HFF-Myc (cell line): ENCODE data around the gene ANKS1B.
A peak's percentile ranks its signal among the peaks of the same experiment; 100 is the strongest.
"Not testable (repeated sequence)": the region's sequence is repeated elsewhere in the genome, so short reads cannot be mapped to it uniquely, and the experiment has no call there.

ENCODE experiments used
- DNase-seq: peaks from one replicate; pipeline ENCODE4 v3.0.0-alpha.2; 2011; ENCODE audit warnings: low read depth; ENCODE audit errors: extremely low read depth
- H3K4me3 ChIP-seq: replicated peaks from 2 replicates; pipeline ENCODE4 v1.5.1; 2011; ENCODE audit warnings: low read depth, mild to moderate bottlenecking, control low read depth, low read length
- TF ChIP-seq, protein P1 (sequence below): IDR thresholded peaks from 2 replicates; pipeline ENCODE4 v1.5.1; 2012; ENCODE audit warnings: mild to moderate bottlenecking, low read depth, low read length, control low read depth; ENCODE audit errors: missing control alignments

Gene ANKS1B

DNA sequence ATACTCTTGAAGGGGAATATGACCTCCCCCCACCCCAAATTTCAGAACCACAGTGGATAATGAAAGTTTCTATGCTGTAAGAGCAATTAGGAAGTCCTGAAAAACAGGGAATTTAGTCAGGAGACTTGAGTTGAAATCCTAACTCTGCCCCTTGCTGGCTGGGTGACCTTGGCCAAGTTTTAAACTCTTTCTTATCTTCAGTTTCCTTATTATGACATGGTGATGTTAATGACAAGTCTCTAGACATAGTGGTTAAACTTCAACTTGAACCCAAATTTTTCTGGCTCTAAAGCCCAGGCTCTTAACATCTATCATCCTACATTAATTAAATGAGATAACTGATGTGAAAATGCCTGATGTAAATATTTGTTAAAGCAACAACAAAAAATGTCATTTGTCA is 1013.8 kb downstream of the ANKS1B start:
- TF ChIP-seq, protein P1, sequence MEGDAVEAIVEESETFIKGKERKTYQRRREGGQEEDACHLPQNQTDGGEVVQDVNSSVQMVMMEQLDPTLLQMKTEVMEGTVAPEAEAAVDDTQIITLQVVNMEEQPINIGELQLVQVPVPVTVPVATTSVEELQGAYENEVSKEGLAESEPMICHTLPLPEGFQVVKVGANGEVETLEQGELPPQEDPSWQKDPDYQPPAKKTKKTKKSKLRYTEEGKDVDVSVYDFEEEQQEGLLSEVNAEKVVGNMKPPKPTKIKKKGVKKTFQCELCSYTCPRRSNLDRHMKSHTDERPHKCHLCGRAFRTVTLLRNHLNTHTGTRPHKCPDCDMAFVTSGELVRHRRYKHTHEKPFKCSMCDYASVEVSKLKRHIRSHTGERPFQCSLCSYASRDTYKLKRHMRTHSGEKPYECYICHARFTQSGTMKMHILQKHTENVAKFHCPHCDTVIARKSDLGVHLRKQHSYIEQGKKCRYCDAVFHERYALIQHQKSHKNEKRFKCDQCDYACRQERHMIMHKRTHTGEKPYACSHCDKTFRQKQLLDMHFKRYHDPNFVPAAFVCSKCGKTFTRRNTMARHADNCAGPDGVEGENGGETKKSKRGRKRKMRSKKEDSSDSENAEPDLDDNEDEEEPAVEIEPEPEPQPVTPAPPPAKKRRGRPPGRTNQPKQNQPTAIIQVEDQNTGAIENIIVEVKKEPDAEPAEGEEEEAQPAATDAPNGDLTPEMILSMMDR: no peak
- no peak overlapping the region for H3K4me3 ChIP-seq
- DNase-seq: no peak

DNA sequence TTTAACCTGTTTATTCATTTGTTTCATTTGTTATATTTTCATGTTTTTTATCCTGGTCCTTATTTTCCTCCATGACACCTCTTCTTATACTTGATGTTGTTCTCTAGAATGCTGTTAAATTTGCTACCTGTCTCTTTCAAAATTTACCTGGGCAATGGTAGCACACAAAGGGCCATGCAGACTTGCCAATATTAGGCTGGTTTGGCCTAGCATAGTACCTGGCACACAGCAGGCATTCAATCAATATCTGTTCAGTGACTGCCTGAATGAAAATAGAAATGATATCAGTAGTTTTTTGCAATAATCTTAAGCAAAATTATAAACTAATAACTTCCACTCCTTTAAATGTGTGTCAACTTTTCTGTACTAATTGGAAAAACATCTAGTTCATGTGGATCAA is 1014.5 kb downstream of the ANKS1B start:
- TF ChIP-seq, protein P1: no peak
- DNase-seq: no peak
- no peak overlapping the region for H3K4me3 ChIP-seq

DNA sequence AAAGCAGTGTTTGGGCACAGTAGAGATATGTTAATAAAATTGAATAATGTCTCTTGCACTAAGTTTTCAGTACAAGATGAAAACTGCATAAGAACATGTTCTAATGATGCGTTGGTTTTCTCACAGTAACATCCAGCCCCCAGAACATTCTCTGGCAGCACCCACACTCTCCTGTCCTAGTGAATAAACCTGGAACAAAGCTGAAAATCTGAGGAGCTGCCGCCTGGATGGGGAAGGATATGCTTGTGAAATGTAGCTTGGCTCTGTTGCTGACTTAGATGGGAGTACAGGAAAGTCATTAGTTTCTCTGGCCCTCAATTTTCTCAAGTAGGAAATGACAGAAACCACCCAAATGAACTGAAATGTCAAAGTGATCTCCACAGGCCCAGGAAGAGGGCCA is 1015.8 kb downstream of the ANKS1B start:
- no peak for DNase-seq
- no peak overlapping the region for H3K4me3 ChIP-seq
- TF ChIP-seq, protein P1: no peak

DNA sequence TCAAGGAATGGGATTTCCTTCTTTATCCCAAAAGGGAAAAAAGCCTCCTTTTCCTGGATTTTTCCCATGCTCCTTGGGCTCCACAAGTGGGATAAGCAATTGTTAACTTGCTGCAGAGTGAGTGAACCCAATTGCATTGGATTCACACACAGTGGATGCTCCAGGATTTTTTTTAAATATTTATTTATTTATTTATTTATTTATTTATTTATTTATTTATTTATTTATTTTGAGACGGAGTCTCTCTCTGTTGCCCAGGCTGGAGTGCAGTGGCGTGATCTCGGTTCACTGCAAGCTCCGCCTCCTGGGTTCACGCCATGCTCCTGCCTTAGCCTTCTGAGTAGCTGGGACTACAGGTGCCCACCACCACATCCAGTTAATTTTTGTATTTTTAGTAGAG is 1027.6 kb downstream of the ANKS1B start:
- H3K4me3 ChIP-seq, DNase-seq: not testable (repeated sequence)

DNA sequence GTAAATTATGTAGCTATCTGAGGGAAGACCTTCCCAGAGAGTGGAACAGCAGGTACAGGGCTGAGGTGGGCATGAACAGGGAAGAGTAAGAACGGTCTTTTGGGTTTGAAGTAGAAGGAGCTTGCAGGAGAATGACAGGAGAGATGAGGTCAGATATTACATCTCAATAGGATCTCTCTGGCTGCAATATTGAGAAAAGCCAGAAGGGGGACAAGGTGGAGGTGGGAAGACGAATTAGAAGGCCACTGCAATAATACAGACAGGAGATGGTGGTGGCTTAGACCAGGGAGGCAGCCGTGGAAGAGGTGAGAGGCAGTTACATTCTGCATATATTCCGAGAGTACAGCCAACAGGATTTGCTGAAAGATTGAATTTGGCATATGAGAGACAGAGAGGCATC is 1029.5 kb downstream of the ANKS1B start:
- no peak overlapping the region for H3K4me3 ChIP-seq
- no peak for DNase-seq
- TF ChIP-seq, protein P1: peak; percentile 9

DNA sequence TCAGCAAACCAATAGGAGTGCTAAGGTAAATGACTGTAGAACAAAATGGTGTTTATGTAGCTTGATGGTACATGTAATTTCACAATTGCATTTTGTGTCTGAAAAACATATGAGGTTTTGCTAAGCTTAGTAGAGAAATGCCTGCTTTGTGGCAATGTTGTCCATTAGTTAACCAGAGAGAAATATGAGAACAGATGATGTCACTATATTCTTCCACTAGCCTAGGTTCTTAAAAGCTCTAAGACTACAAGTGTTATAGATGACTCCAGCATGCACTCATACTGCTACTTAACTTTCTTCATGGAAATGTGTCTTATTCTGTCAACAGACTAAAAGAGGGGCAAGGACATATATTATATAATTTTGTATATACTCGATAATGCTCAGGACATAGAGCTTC is 1030.2 kb downstream of the ANKS1B start:
- TF ChIP-seq, protein P1: no peak
- H3K4me3 ChIP-seq: no peak overlapping the region
- DNase-seq: no peak

DNA sequence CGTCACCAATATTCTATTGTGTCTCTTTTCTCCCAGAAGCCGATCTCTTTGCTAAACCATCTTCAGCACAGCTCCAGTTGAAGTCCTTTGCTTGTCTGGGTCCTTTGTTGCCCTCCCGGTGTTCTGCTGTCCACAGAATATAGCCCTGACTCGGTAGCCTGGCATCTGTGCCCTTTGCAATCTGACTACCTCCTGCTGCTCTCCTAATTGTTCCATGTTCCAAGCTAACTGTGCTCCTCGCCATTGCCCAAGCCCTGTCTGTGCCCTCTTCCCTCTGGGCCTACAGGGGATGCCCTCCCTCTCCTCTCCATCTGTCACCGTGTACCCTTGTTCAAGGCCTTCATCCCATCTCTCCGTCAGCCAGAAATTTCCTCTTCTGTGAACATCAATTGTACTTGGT is 1033.3 kb downstream of the ANKS1B start:
- DNase-seq: no peak
- TF ChIP-seq, protein P1: no peak
- H3K4me3 ChIP-seq: no peak overlapping the region
